Measurements from ENCODE around the gene FHIT.

Gene FHIT

DNA sequence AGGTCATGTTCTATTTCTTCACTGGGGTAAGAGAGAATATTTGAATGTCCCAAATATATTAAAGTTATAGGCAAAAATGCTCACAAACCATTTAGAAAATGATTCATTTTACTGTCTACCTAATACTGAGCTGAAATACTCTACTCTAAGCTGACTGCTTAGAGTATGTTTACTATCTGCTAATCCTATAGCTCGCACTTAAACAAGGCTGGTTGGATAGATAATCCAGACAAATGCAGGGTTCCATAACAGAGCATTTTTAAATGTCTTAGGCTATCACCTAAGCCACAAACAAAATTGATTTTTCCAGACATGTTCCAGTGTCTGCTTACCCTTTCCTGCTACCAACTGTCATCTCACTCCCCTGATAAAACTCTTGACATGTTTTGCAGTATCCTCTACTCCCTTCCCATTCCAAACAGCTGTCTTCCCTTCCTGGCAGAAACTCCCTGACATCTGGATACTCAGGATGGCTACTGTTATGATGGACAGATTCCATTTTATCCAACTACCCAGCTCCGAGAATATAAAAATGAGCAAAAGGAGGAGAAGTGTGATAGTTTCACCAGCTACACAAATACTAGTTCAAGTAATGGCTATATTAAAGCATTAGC, 1034.7 kb downstream of the FHIT start:
- no peak for DNase-seq (ENCODE audit: low read depth)

DNA sequence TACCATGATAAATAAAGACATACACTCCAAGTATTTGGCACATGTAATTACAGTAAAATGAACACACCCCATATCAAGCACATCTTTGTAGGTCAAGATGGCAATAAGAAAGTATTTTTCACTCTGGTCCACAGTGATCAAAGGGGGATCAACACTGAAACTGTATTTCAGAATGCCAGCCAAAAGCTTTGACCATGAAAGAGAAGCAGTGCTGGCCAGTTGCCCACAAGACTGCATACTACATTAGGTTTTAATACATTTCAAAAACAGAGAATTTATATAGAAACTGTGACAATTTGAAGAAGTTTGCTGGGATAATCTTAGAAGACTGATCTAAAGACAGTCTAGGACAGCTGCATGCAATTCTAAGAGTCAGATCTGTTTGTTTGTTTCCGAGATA, 1035.3 kb downstream of the FHIT start:
- no peak for DNase-seq (ENCODE audit: low read depth)

DNA sequence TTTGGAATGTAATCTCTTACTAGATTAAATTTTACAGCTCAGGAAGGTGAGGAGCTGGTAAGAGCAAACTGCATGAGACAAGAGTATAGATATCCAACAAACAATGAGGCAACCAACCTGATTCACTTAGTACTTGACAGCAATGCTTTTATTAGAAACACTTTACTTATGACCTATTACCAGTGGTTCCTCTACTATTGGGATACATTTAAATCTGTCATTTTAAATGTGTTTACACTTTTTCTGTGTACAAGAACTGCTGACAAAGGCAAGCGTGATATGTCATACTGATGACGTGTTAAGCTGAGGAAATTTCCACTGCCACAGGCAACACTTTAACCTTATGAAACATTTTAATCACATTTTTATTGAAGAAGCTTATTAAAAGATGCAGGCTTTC, 1043.3 kb downstream of the FHIT start:
- DNase-seq (ENCODE audit: low read depth) = no peak

DNA sequence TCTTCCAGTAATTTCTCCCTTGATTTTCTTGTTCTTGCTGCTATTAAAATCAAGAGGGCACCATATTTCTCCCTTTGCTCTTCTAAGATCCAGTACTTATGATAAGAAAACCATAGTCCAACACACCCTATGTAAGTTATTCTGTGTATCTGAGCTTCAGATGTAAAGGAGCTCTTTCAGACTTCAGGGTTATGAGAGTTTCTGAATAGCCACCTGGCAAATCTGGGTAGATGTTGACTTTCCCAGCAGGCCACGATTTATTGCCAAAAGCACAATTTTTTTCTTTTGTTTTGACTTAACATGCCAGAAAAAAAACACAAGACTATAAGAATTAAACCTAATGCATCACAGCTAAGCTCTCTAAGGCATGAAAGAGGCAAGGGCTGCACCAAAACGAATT, 1045.0 kb downstream of the FHIT start:
- DNase-seq (ENCODE audit: low read depth) = no peak

DNA sequence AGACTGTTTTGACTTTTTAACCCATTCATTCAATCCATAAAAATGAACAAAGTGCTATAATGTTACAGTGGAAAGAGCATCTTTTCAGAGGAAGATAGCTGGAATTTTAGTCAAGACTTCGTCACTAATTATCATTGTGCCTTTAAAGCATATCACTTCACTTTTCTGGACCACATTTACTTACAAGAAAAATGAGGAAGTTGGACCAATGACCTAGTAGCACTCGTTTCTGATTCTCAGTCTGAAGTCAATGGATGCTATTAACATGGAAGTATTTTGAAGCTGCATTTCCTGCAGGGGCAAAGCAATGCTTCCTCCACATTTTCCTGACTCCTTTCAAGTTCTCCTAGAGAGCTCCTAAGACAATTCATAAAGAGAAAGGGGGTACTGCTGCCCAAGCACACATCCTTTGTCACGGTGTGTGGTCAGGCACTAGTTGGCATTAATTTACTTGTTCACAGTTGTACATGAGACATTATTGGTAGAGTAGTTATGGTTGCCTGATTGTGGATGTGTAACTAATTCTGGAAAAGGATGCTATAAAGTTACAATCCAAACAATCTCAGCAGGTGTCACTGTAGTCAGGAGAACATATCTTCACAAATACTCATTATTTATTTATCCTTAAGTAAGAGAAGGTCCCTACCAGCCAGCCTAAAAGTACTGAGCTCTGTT, 1049.1 kb downstream of the FHIT start:
- no peak for DNase-seq (ENCODE audit: low read depth)

DNA sequence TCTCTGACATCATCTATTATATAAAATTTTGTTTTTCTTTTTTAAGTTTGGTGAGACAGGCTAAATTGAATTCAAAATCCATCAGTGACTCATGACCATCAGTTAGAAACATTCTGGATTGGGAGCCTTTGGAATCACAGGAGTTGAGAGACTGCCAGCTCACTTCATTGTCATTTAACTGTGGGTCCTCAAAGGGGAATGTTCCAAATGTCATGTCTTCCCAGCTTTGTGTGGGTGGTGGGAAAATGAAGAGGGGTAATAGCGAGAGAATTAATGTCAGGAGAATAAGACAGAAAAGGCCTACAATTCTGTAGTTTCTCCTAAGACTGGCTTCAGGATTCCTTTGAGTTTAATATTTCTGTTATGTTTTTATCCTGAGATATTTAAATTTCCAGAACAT, 1051.9 kb downstream of the FHIT start:
- no peak for DNase-seq (ENCODE audit: low read depth)

DNA sequence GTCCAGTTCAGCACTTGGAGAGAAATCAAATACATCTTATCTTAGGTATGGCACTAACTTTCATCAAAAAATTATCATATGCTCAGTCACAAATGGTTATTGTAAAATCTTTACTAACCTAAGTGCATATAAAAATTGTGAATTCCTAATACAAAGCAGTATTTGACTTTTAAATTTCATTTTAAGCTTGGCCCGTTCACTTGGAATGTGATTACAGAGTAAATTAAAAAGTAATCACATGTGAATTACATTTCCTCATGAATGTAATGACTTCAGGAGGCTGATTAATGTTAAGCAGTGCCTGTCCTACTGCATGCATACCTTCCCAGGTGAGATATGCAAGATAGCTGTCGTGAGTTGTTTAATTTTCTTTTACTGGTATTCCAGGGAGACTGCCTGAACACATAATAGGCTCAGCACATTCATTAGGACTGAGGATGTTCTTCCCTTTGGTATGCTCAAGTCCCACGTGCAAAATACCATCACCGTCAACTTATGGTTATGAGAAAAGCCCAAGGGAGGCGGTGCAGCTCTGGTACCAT, 1053.0 kb downstream of the FHIT start:
- no peak for DNase-seq (ENCODE audit: low read depth)

DNA sequence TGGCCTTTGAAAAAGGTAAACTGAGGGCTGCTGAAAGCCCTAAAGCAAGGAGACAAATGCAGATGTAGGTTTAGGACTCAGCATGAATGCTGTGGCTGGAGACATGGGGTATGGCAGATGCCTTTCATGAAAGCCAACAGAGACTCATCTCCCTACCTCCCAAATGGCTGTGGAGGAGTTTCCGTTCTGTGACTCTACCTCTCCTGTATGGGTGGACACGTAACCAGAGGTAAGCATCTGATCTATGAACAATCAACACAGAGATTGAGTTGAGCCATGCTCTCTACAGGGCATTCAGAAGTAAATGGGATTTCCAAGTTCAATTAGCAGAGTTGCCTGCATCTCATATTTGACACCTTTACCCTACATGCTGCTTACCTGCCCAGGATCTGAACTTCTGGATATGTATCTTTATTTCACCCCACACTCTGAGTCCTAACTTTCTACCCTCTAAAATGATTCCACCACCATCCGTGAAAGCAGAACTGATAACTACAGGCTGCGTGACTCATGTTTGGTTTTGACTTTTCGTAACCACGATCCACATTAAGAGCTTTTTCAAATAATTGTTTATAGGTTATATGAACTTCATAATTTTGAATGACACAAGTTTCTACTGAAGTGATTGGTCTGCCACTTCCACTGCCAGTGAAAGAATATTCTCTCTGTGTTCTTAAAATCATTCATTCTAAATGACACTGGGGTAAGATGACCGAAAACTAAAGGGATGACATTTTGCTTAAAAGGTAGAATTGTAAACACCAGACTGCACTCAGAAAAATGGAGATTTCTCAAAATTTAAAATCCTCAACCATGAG, 1058.7 kb downstream of the FHIT start:
- DNase-seq (ENCODE audit: low read depth) = no peak

DNA sequence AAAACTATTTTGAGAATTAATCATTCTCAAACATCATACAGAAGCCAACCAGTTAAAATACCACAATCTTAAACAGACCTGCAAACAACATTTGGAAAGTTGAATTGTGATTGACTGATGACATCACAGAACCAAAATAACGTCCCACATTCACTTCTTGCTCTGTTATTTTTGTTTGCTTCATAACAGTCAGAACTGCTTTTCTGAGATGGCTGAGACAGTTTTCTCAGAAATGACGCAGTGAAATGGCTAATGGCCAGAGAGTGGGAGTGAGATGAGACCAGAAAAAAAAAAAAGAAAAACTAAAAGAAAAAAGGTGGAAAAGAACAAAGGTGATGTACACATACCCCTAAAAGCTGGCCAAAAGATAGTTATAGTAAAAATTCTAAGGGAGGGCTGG, 1061.2 kb downstream of the FHIT start:
- DNase-seq (ENCODE audit: low read depth) = no peak

DNA sequence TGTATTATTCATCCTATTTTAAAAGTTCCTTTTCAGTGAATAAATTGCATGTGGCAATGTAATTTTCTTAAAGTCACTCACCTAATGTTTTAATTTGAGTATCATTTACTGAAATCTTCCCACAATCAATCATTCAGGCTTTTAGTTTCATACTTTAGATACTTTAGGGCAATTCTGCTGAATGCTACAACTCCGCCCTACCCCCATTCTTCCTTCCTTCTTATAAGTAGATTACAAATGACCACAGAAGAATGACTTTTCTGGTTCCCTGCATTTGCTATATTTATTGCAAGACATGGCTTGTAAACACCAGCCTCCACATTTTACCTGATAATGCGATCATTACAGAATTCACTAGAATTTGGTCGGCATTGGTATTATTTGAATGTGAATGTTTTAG, 1061.9 kb downstream of the FHIT start:
- DNase-seq (ENCODE audit: low read depth) = no peak

DNA sequence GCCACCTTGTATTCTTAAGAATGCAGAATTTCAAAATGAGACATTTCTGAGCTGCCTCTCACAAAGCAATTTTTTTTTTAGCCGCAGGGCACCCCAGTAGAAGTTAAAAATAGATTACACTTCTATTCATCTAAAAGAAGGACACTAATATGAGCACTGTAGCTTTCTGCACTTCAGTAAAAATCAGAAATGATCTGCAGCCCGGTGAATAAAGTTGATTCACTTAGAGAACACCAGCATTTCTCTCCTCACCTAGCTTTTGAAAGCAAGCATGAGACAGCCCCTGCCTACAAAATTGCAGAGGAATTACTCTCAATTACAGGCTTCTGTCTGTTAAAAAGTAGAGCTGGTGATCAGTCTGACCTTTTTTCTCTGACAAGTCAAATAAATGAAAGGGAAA, 1062.4 kb downstream of the FHIT start:
- DNase-seq (ENCODE audit: low read depth) = no peak

DNA sequence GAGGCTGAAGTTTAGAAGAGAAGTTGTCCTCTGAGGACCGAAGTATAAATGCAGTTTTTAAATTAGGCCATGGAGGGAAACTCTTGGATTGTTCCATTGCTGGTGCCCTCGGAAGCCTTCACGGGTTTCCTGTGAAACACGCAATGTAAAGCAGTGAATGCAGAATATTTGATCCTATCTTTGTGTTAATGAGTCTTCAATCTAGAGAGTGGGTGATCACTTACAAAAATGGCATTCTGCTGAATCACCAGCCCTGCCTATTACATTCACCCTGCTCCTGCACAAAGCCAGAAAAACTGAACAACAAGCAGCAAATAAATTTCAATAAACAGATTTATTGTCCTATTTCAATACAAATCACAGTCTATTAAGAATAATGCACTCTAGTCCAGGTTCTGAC, 1063.9 kb downstream of the FHIT start:
- DNase-seq (ENCODE audit: low read depth) = no peak

DNA sequence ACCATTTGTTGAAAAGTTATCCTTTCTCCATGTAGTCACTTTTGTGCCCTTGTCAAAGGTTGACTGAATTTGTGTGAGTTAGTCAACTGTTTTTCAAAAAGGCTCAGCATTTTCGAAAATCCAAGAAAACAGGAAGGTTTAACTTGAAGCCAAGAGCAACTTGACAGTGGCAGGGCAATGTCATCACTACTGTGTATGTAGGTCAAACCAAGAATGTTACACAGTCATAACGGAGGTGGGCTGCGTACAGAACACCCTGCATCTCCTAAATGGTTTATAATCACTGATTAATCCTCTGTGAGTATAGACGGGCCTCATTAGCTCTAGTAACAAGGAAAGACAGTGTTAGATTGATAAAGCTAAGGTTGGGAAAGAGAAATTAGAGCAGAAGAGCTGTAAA, 1064.9 kb downstream of the FHIT start:
- DNase-seq (ENCODE audit: low read depth) = no peak

DNA sequence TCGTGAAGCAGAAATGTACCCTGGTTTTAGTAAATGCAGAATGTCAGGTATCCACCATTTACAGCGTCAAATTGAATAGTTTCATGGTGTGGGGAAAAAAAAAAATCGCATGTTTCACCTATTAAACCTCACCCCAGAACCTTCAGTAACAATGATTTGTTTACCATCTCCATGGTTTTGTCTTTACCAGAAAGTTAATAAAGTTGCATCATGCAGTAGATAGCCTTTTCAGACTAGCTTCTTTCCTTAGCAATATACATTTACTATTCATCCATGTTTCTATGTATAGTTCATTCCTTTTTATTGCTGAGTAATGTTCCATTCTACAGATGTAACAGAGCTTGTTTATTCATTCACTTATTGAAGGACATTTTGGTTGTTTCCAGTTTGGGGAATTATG, 1066.1 kb downstream of the FHIT start:
- DNase-seq (ENCODE audit: low read depth) = no peak

DNA sequence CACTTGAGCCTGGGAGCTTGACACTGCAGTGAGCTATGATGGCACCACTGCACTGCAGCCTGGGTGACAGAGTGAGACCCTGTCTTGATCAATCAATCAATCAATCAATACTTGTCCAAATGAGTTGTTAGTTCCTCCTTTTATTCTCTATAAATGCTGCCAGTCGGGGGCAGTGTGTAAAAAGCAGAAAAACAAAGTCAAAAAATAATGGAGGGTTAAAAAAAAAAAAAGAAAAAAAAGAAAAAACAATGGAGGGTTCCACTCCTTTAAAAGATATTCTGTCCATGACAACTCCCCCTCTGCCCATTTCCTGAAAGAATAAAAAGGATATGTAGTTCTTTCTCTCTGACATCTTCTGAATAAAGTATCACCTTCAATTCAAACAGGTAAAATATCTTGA, 1068.6 kb downstream of the FHIT start:
- no peak for DNase-seq (ENCODE audit: low read depth)

DNA sequence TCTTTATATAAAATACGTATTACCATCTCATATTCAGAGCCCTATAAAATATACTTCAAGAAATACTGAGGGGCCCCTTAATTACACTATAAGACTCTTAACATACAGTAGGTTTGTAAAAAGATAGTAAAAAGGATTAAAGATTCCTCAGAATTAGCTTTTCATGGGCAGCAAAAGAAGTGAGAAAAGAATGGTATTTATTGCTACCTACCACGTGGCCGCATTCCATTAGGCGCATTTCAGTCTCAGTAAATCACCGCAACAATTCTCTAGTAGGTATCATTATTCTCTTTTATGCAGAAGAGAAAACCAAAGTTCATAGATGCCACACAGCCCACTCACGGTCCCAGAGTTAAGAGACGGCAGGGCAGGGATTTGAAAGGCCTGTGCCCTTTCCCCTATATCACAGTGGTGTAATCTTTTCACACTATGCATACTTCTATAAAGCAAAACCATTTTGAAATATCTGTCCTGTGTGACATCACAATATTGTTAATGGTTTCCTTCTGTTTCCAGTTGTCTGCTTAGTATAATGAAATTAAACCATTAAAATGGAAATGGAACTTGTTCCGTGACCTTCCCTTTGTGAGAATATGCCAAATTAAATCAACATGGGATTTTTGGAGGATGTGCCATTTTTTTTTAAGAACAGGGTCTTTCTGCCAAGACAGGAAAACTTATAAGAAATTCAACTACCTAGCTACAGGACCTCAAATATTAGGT, 1072.2 kb downstream of the FHIT start:
- no peak for DNase-seq (ENCODE audit: low read depth)

DNA sequence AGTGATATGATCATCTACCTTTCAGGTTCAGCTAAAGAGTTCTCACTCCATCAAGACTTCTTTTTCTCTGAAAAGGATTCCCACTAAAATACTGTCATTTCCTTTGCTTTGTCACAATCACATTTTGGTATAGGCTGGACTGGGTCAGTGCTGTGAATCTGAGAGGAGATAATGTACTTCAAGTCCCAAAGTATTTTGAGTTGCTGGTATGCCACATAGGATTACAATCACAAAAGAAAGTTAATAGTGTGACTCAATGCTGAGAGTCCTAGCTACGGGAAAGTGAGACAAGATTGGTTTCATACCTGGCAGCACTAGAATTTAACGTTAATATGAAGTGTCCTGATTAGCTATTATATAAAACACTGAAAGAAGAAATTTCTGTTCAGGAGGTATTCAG, 1073.5 kb downstream of the FHIT start:
- no peak for DNase-seq (ENCODE audit: low read depth)

DNA sequence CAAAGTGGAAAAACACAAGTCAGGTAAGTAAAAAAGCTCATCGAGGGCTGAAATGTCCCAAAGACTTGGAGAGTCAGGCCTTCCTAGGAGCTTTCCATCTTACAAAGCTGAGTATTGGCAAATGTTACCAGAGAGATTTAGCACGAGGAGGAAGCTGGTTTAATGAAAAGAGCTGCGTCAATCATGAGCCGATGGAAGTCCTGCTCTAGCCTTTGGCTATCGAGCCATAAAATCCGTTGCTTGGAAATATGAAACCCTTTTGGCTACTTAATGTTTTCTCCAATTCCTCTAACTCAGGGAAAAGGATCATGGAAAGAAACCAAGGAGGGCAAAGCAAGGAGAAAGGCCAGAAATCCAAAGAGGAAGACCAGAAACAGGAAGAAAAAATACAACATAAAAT, 1074.6 kb downstream of the FHIT start:
- DNase-seq (ENCODE audit: low read depth) = no peak

DNA sequence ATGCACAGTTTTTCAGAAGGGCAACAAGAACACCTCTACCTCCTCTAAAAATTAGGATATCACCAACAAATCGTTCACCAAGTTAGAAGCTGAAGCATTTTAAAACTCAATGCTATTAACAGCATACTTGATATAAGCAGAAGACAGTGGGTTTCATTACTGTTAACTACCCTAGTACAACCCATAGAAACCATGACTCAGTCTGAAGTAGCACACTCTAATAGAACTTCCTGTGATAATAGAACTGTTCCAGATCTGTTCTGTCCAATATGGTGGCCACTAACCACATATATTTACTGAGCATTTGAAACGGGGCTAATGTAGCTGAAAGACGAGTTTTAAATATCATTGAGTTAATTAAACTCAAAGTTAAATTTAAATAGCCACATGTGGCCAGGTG, 1075.6 kb downstream of the FHIT start:
- DNase-seq (ENCODE audit: low read depth) = no peak

DNA sequence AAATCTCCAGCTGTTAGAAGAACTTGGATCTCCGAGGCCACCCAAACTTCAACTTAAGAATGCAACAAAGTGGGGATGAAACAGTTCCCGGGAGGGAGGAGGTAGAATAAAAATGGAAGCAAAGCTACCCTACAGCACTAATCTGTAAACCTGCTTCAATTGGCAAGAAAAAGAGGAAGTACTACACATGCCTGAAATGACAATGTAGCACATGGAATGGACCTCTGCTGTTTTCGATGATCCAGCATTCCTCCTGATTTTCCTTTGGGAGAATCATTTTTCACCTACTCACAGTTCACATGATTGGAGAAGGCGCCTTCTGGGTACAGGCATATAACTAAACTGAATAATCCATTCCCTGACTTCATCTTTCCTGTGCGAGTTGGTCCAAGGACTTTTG, 1081.5 kb downstream of the FHIT start:
- no peak for DNase-seq (ENCODE audit: low read depth)

DNA sequence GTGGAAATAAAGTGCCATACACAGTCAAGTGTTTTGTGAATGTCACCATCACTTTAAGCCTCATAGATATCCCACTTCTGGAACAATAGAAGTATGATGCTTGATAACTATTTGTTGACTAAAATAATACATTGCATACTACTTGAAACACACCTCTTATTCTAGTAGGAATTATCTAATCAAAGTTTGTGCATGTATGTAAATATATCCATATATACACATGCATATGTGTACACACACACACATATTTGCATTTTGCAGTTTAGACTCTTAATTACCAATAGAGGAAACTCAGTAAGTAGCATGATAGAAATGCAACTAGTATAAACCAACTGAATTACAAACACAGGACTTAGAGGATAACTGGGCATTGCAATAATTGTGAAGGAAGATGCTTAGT, 1084.1 kb downstream of the FHIT start:
- no peak for DNase-seq (ENCODE audit: low read depth)
